ENCODE measurements around the gene RAB31.

DNA sequence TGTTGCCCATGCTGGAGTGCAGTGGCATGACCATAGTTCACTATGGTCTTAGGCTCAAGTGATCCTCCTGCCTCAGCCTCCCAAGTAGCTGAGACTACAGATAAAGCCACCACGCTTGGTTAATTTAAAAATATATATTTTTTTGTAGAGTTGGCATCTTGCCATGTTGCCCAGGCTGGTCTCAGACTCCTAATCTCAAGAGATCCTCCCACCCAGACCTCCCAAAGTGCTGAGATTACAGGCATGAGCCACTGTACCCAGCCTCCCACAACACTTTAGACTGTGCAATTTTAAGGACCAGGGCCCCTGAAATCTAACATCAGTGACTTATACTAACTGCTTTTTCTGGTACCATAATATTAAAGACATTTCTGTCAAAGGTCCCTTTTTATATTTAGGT is 182.9 kb downstream of the RAB31 start:
- TF ChIP-seq, protein P1, sequence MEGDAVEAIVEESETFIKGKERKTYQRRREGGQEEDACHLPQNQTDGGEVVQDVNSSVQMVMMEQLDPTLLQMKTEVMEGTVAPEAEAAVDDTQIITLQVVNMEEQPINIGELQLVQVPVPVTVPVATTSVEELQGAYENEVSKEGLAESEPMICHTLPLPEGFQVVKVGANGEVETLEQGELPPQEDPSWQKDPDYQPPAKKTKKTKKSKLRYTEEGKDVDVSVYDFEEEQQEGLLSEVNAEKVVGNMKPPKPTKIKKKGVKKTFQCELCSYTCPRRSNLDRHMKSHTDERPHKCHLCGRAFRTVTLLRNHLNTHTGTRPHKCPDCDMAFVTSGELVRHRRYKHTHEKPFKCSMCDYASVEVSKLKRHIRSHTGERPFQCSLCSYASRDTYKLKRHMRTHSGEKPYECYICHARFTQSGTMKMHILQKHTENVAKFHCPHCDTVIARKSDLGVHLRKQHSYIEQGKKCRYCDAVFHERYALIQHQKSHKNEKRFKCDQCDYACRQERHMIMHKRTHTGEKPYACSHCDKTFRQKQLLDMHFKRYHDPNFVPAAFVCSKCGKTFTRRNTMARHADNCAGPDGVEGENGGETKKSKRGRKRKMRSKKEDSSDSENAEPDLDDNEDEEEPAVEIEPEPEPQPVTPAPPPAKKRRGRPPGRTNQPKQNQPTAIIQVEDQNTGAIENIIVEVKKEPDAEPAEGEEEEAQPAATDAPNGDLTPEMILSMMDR (IDR thresholded peaks at IDR 0.05): no peak
- no peak for TF ChIP-seq POLR2A (IDR thresholded peaks at IDR 0.05)

All from lower leg skin (tissue), 3 donors.